GM19099 (cell line): ENCODE measurements around the gene HMG20B.

Source experiments
- POLR2A ChIP-seq: IDR thresholded peaks from 3 replicates; pipeline ENCODE4 v1.6.1; 2011; ENCODE audit warnings: low read depth; ENCODE audit not compliant: insufficient read length; ENCODE audit errors: extremely low read depth

The HMG20B gene

GRCh38 chr19:3606690-3607289 lies 34.0 kb downstream of the HMG20B start, which contains the start of gene TBXA2R:
Gene TBXA2R, minus strand, starts transcription at chr19:3606875. Its CDS starts 6,241 bp downstream, at chr19:3600634.
- no peak for TF ChIP-seq POLR2A

- TF ChIP-seq POLR2A = no peak
Measured at GRCh38 chr19:3607303-3608078, 34.7 kb downstream of the HMG20B start.

- TF ChIP-seq POLR2A = no peak
Measured at GRCh38 chr19:3608079-3608641, 35.4 kb downstream of the HMG20B start.

- no peak for TF ChIP-seq POLR2A
Measured at GRCh38 chr19:3608750-3609322, 36.1 kb downstream of the HMG20B start.

- no peak for TF ChIP-seq POLR2A
Measured at GRCh38 chr19:3609779-3610719, 37.3 kb downstream of the HMG20B start.

- no peak for TF ChIP-seq POLR2A
Measured at GRCh38 chr19:3610745-3611717, 38.3 kb downstream of the HMG20B start.

- no peak for TF ChIP-seq POLR2A
Measured at GRCh38 chr19:3611841-3612240, 39.1 kb downstream of the HMG20B start.

- no peak for TF ChIP-seq POLR2A
Measured at GRCh38 chr19:3612330-3612729, 39.6 kb downstream of the HMG20B start.

- no peak for TF ChIP-seq POLR2A
Measured at GRCh38 chr19:3612901-3613741, 40.4 kb downstream of the HMG20B start.

GRCh38 chr19:3613818-3614661 lies 41.3 kb downstream of the HMG20B start:
- TF ChIP-seq POLR2A = no peak

GRCh38 chr19:3614858-3615505 lies 42.2 kb downstream of the HMG20B start:
- TF ChIP-seq POLR2A = no peak
